Adrenal gland (tissue), 5 donors: ENCODE data around the gene NFIC.

Source experiments
- CTCF ChIP-seq, 6 experiments: fragments of 450-650 bp in 4 of 6; fragments of 200-600 bp in 2 of 6; sonication (generic) in 1 of 6; IDR thresholded peaks; 1 replicate in 5 of 6; 2 replicates in 1 of 6; pipeline versions ENCODE4 v1.5.1 to v1.8.0; 2016 to 2021; ENCODE audit warnings: antibody characterized with exemption in 6 of 6, mild to moderate bottlenecking in 2 of 6, moderate library complexity in 1 of 6
- POLR2A ChIP-seq, 2 donors: fragments of 450-650 bp; IDR thresholded peaks; one replicate each; pipeline ENCODE4 v1.6.1; 2017; ENCODE audit warnings: antibody characterized with exemption in 2 of 2, mild to moderate bottlenecking in 2 of 2, moderate library complexity in 1 of 2
- donor health status: DM: no; HTN: no; CAD: no.

GRCh38 chr19:3496392-3497273 lies 130.2 kb downstream of the NFIC start:
- TF ChIP-seq CTCF (IDR thresholded peaks at IDR 0.05) (no peak), POLR2A (IDR thresholded peaks at IDR 0.05) (no peak)
